Upper lobe of left lung (tissue), 6 donors: ENCODE results near the gene DBH. TPM values are rescaled to one million over a fixed set of nuclear protein-coding genes. Genes with fewer than 3 reads are reported as not detected.
A peak's percentile ranks its signal among the peaks of the same experiment; 100 is the strongest.

Experiments used
- ATAC-seq, 2 donors: fragments of 200-7000 bp; cut with Tn5 transposase; one replicate each; pipeline ENCODE4 v1.9.1; 2022; ENCODE audit warnings: mild to moderate bottlenecking in 2 of 2, moderate library complexity in 2 of 2; ENCODE audit not compliant: low FRiP score in 2 of 2
- DNase-seq, 2 donors: peaks; one replicate each; pipeline ENCODE4 v3.0.0-alpha.2; 2019 to 2020
- H3K27ac ChIP-seq, 4 donors: fragments of 200-600 bp; sonication (generic); one replicate each; pipeline ENCODE4 v1.5.1; 2016 to 2019
- H3K27me3 ChIP-seq, 4 donors: fragments of 200-600 bp; sonication (generic); one replicate each; pipeline ENCODE4 v1.5.1; 2017 to 2019
- H3K36me3 ChIP-seq, 4 donors: fragments of 200-600 bp; sonication (generic); one replicate each; pipeline ENCODE4 v1.5.1; 2016 to 2019
- H3K4me1 ChIP-seq, 4 donors: fragments of 200-600 bp; sonication (generic); one replicate each; pipeline ENCODE4 v1.5.1; 2018 to 2019
- H3K4me3 ChIP-seq, 4 donors: fragments of 200-600 bp; sonication (generic); one replicate each; pipeline ENCODE4 v1.5.1; 2017 to 2019; ENCODE audit warnings: mild to moderate bottlenecking in 2 of 4, moderate library complexity in 1 of 4
- H3K9me3 ChIP-seq, 4 donors: fragments of 200-600 bp; sonication (generic); one replicate each; pipeline ENCODE4 v1.5.1; 2018 to 2019
- EP300 ChIP-seq, 4 donors: sonication (generic); formaldehyde crosslinking; IDR thresholded peaks; one replicate each; pipeline ENCODE4 v1.5.1; 2017; ENCODE audit warnings: antibody characterized with exemption in 4 of 4, control low read depth in 2 of 4
- POLR2A ChIP-seq, 4 donors: fragments of 450-650 bp; IDR thresholded peaks; one replicate each; pipeline ENCODE4 v1.5.1; 2016 to 2017; ENCODE audit warnings: antibody characterized with exemption in 4 of 4, mild to moderate bottlenecking in 2 of 4
- POLR2AphosphoS5 ChIP-seq, 2 donors: sonication (generic); formaldehyde crosslinking; IDR thresholded peaks; one replicate each; pipeline ENCODE4 v1.5.1; 2017; ENCODE audit warnings: antibody characterized with exemption in 2 of 2
- WGBS, 2 donors: methylation state at CpG; one replicate each; pipeline ENCODE4 v1.1.5; 2017 to 2018; 5-methylcytosine and 5-hydroxymethylcytosine counted together
- total RNA-seq, 6 donors: library from RNA; depleted of rRNA in 4 of 6; stranded (reverse); fragments of >200 nt in 4 of 6; gene quantifications; one replicate each; pipeline versions ENCODE4 v1.1.0 to v1.2.1, GENCODE V29; 2016 to 2021
- TF ChIP-seq, protein P1 (sequence below), 6 experiments: fragments of 450-650 bp in 4 of 6; fragments of 200-600 bp in 2 of 6; sonication (generic) in 2 of 6; IDR thresholded peaks; one replicate each; pipeline ENCODE4 v1.5.1; 2016 to 2019; ENCODE audit warnings: antibody characterized with exemption in 6 of 6
- donor health status: DM: no; HTN: no; CAD: no; lungs with moderate emphysema.
- donor health status: DM: no; HTN: yes; CAD: no; lungs with severe emphysema.

DBH gene
- total RNA-seq, 6 donors from 2014 or later, result 0.27 TPM; not detected in 5

DNA sequence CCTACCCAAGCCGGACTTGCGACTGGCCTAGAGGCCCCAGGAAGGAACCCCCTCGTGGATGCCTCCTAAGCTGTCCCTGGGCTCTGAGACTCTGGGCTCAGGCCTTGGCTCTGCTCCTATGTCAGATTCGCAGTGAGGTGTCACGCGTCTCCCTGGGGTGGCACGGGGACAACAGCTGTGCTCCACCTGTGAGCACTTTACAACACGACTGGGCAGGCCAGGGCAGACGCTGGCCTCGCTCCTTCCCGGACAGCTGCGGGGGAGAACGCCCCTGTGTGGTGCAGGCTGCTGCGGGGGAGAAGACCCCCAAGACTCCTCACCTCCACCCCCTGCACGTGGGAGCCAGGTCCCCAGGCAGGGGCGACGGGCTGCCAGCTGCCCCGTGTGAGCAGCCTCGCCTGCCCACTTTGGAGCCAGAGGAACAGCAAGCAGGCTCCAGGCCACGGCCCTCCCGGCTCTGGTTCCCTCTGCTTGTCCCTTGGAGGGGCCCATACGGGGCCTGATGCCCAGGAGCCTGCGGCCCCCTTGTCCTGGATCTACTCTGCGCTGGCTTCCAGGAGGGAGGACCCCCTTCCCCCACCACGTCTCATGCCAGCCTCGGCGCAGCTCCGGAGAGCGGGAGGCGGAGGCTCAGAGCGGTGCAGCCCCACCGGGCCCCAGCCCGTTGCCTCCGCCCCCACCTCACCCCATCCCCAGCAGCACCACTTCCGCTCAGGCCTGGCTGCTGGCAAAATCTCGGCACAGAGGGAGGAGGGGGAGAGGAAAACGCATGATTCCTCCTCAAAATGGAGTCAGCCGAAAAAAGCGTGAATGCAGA, 66.0 kb downstream of the DBH start:
- no peak for TF ChIP-seq EP300 (IDR thresholded peaks at IDR 0.05)
- TF ChIP-seq, protein P1, sequence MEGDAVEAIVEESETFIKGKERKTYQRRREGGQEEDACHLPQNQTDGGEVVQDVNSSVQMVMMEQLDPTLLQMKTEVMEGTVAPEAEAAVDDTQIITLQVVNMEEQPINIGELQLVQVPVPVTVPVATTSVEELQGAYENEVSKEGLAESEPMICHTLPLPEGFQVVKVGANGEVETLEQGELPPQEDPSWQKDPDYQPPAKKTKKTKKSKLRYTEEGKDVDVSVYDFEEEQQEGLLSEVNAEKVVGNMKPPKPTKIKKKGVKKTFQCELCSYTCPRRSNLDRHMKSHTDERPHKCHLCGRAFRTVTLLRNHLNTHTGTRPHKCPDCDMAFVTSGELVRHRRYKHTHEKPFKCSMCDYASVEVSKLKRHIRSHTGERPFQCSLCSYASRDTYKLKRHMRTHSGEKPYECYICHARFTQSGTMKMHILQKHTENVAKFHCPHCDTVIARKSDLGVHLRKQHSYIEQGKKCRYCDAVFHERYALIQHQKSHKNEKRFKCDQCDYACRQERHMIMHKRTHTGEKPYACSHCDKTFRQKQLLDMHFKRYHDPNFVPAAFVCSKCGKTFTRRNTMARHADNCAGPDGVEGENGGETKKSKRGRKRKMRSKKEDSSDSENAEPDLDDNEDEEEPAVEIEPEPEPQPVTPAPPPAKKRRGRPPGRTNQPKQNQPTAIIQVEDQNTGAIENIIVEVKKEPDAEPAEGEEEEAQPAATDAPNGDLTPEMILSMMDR (IDR thresholded peaks at IDR 0.05), result no peak
- TF ChIP-seq POLR2A (IDR thresholded peaks at IDR 0.05), result no peak
- TF ChIP-seq POLR2AphosphoS5 (IDR thresholded peaks at IDR 0.05), result no peak
- WGBS, 2 donors, result 44 to 58% methylated on average over 5 to 32 of the region's 39 CpGs
- Histone ChIP-seq H3K27ac (peak overlapping the region; percentile 4 to 73 (median 45)), H3K27me3 (no peaks in the 10 kb centered on the region), H3K4me3 (peak overlapping the region in 3 of 4 donors; percentile 3 to 30 (median 17)), H3K36me3 (no peaks in the 10 kb centered on the region), H3K4me1 (peaks cover 12 to 26% (median 18%) of the 10 kb centered on the region in 4 donors), H3K9me3 (no peaks in the 10 kb centered on the region)
- peak; percentile 40 to 58 for ATAC-seq
- DNase-seq, result peak in 1 of 2 donors; percentile 85

DNA sequence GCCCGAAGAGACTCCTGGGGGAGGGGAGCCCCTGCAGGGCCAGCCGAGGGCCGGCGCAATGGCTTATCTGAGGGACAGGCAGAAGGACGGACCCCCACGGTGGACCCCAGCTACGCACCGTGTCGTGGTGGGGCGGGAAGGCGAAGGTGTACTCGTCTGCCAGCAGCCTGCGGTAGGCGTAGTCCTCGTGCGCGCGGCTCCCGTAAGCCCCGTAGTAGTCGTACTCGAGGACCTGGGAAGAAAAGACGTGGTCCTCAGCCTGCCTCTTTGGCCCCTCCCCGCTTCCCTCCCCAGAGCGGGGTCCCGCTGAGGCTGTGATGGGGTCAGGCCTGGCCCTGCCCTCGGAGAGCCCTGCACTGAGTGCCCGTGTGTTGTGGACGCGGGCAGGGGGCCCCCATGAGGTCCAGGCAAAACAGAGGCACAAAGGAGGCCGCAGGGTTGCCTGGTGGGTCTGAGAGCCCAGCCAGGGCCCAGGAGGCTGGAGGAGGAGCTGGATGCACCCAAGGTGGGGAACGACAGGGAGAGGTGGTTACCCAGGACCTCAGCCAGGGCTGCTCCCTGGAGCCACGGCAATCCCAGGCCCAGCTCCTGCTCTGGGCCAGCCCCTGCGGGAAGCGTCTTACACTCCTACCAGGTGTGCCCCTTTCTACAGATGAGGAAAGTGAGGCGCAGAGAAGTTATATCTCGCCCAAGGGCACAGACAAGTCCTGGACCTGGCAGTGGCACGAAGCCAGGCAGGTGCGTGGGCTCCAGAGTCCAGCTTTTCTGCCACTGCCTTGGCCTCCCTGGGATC, 66.8 kb downstream of the DBH start:
- no peak for ATAC-seq
- TF ChIP-seq POLR2AphosphoS5 (IDR thresholded peaks at IDR 0.05), result no peak
- TF ChIP-seq POLR2A (IDR thresholded peaks at IDR 0.05), result no peak
- no peak for TF ChIP-seq EP300 (IDR thresholded peaks at IDR 0.05)
- TF ChIP-seq, protein P1 (IDR thresholded peaks at IDR 0.05), result no peak
- no peaks in the 10 kb centered on the region for H3K27me3 ChIP-seq
- H3K4me1 ChIP-seq, result peaks cover 16 to 31% (median 20%) of the 10 kb centered on the region in 4 donors
- peak overlapping the region; percentile 4 to 73 (median 45) for H3K27ac ChIP-seq
- 47 to 50% methylated on average over 13 to 37 of the region's 39 CpGs for WGBS, 2 donors
- peak overlapping the region in 3 of 4 donors; percentile 3 to 30 (median 17) for H3K4me3 ChIP-seq
- no peaks in the 10 kb centered on the region for H3K9me3 ChIP-seq
- H3K36me3 ChIP-seq, result no peaks in the 10 kb centered on the region
- peak in 1 of 2 donors; percentile 79 for DNase-seq

DNA sequence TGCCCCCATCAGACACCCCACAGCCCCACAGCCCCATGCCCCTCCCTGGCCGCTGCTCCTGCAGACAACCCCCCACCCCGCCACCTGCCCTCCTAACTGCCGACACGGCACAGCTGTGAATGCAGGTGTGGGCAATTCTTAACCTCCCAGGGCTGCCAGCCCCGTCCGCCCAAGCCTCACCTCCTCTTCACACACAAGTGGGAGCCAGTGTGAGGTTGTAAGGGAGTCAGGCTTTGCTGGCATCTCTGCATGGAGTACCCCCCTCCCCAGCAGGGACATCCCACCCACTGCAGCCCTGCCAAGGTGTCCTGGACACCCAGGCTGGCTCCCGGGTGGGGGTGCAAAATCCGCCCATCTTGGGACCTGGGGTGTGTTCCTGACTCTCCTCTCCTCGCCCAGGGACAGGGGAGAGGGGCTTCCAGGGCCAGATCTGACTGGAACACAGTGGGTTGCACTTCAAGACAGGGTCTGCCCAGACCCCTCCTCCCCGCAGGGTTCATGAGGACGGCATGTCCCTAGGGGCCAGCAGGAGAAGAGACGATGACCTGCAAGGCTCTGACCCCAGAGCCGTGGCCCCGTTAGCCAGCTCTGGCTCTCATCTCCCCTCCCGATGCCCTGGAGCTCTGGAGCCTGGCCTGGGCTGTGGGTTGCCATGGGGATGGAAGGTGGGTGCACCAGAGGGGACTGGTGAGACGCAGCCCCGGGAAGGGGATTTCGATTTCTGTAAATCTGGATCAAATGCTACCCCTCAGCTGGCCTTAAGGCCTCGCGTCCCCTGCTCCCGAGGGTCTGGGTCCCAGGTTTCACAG, 67.6 kb downstream of the DBH start:
- no peaks in the 10 kb centered on the region for H3K36me3 ChIP-seq
- TF ChIP-seq POLR2A (IDR thresholded peaks at IDR 0.05), result no peak
- TF ChIP-seq POLR2AphosphoS5 (IDR thresholded peaks at IDR 0.05), result no peak
- TF ChIP-seq, protein P1 (IDR thresholded peaks at IDR 0.05), result no peak
- no peak for TF ChIP-seq EP300 (IDR thresholded peaks at IDR 0.05)
- DNase-seq (peak in 1 of 2 donors; percentile 61), ATAC-seq (no peak)
- WGBS, 2 donors, result 86 to 90% methylated on average over 7 to 21 of the region's 21 CpGs
- no peaks in the 10 kb centered on the region for H3K27me3 ChIP-seq
- no peak overlapping the region for H3K27ac ChIP-seq
- H3K4me3 ChIP-seq, result no peak overlapping the region
- H3K9me3 ChIP-seq, result no peaks in the 10 kb centered on the region
- H3K4me1 ChIP-seq, result peaks cover 16 to 31% (median 20%) of the 10 kb centered on the region in 4 donors

DNA sequence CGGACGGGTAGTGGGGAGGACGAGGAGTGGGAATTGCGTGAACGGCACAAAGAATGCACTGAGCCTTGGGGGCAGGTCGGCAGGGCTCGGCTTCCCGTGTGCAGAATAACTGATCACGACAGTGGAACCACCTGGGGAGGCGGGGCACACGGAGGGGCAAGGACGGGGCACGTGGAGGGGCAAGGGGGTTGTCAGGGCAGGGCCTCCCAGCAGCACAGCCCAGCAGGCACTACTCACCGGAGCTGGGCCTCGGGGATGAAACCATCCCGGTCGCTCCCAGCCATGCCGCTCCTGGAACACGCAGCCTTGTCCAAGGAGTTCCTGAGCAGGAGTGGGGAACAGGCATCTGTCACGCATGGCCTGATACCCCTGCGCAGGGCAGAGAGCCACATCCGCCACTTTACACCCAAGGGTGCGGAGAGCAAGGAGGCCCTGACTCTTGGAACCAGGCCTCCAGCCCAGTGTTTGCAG, 68.6 kb downstream of the DBH start:
- 88 to 90% methylated on average over 13 to 19 of the region's 23 CpGs for WGBS, 2 donors
- peaks cover 16 to 31% (median 20%) of the 10 kb centered on the region in 4 donors for H3K4me1 ChIP-seq
- ATAC-seq (no peak), DNase-seq (peak in 1 of 2 donors; percentile 53)
- TF ChIP-seq POLR2AphosphoS5 (IDR thresholded peaks at IDR 0.05) (no peak), EP300 (IDR thresholded peaks at IDR 0.05) (no peak), POLR2A (IDR thresholded peaks at IDR 0.05) (no peak)
- TF ChIP-seq, protein P1 (IDR thresholded peaks at IDR 0.05), result no peak
- no peaks in the 10 kb centered on the region for H3K27me3 ChIP-seq
- H3K27ac ChIP-seq, result no peak overlapping the region
- no peaks in the 10 kb centered on the region for H3K9me3 ChIP-seq
- no peak overlapping the region for H3K4me3 ChIP-seq
- H3K36me3 ChIP-seq, result no peaks in the 10 kb centered on the region
